ENCODE measurements around the gene DMRT3.

DMRT3 gene, protein sequence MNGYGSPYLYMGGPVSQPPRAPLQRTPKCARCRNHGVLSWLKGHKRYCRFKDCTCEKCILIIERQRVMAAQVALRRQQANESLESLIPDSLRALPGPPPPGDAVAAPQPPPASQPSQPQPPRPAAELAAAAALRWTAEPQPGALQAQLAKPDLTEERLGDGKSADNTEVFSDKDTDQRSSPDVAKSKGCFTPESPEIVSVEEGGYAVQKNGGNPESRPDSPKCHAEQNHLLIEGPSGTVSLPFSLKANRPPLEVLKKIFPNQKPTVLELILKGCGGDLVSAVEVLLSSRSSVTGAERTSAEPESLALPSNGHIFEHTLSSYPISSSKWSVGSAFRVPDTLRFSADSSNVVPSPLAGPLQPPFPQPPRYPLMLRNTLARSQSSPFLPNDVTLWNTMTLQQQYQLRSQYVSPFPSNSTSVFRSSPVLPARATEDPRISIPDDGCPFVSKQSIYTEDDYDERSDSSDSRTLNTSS

GRCh38 chr9:976258-976942, at the start of gene DMRT3:
Gene DMRT3 (plus strand): TSS chr9:976655. CDS start chr9:977002, 347 bp downstream.
- in situ Hi-C loops (cut with HindIII; ENCODE audit: low sequenced_read_pairs): no loop called here

GRCh38 chr9:926976-927375, 49.5 kb upstream of the DMRT3 start:
- in situ Hi-C loops (cut with HindIII; ENCODE audit: low sequenced_read_pairs): no loop called here

DNA sequence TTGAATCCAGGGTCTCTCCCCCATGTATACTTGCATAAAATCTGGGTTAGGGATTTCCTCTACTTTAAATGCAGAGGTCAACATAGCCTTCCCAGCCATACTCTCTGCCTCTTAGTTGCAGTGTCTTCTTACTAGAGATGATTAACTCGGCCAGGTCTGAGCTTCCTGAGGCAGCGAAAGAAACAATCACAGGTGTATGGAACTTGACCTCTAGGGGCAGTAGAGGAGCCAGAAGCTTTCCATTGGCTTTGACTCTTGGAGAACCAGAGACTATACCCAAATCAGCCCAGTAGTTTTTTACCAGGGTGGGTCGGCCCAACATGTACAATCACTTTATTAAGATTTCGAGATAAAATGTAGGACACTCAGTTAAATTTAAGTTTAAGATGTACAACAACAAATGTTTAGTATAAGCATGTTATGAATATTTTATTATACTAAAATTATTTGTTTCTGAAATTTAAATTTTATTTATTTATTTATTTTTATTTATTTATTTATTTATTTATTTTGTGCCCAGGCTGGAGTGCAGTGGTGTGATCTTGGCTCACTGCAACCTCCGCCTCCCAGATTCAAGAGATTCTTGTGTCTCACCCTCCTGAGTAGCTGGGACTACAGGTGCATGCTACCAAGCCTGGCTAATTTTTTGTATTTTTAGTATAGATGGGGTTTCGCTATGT, 48.0 kb upstream of the DMRT3 start:
- in situ Hi-C loops (cut with HindIII; ENCODE audit: low sequenced_read_pairs): no loop called here

GRCh38 chr9:929719-930118, 46.7 kb upstream of the DMRT3 start:
- in situ Hi-C loops (cut with HindIII; ENCODE audit: low sequenced_read_pairs): no loop called here

- in situ Hi-C loops (cut with HindIII; ENCODE audit: low sequenced_read_pairs): no loop called here
Observed at GRCh38 chr9:933356-933755, 43.1 kb upstream of the DMRT3 start.

GRCh38 chr9:935348-935965, 41.0 kb upstream of the DMRT3 start:
- in situ Hi-C loops (cut with HindIII; ENCODE audit: low sequenced_read_pairs): no loop called here

- in situ Hi-C loops (cut with HindIII; ENCODE audit: low sequenced_read_pairs): no loop called here
Observed at GRCh38 chr9:942805-943580, 33.5 kb upstream of the DMRT3 start.

DNA sequence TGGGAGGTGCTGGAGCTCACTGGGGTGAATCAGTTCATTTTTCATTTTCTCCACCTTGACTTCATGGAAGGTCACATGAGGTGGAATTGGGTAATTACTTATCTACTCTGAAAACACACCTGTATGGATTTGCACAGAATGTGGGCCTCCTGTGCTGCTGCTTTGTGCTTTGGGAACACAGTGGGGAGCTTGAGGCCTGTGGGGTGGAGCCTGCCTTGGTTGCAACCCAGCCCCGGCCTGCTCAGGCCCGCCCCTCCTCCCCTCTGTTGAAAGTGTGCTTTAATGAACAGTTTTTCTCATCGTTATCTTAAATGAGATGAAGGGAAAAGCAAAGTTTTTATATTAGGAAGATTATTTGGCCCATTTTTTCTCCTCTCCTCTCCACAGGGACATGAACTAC, 28.5 kb upstream of the DMRT3 start:
- in situ Hi-C loops (cut with HindIII; ENCODE audit: low sequenced_read_pairs): no loop called here

DNA sequence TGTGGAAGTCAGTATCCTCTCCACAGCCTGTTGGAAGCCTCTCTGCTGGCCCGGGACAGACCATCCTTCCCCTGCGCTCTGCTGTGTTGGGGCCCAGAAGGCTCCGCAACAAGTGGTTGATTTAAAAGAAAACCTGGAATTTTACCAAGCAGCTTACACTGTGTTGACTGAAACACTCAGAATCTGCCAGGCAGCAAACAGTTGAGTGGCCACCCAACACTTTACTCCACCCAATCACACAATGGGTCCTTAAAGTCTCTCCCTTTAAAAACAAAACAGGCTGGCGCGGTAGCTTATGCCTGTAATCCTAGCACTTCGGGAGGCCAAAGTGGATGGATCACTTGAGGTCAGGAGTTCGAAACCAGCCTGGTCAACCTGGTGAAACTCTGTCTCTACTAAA, 28.0 kb upstream of the DMRT3 start:
- in situ Hi-C loops (cut with HindIII; ENCODE audit: low sequenced_read_pairs): no loop called here

- in situ Hi-C loops (cut with HindIII; ENCODE audit: low sequenced_read_pairs): loop anchor here (5.0 kb wide), 1 partner anchor 68 kb away; no protein-coding TSS in a partner anchor
Observed at GRCh38 chr9:950139-950538, 26.3 kb upstream of the DMRT3 start.

GRCh38 chr9:952546-952945, 23.9 kb upstream of the DMRT3 start:
- in situ Hi-C loops (cut with HindIII; ENCODE audit: low sequenced_read_pairs): loop anchor here (5.0 kb wide), 1 partner anchor 70 kb away; no protein-coding TSS in a partner anchor

GRCh38 chr9:959105-959504, 17.4 kb upstream of the DMRT3 start:
- in situ Hi-C loops (cut with HindIII; ENCODE audit: low sequenced_read_pairs): no loop called here

- in situ Hi-C loops (cut with HindIII; ENCODE audit: low sequenced_read_pairs): no loop called here
Observed at GRCh38 chr9:959914-960313, 16.5 kb upstream of the DMRT3 start.

DNA sequence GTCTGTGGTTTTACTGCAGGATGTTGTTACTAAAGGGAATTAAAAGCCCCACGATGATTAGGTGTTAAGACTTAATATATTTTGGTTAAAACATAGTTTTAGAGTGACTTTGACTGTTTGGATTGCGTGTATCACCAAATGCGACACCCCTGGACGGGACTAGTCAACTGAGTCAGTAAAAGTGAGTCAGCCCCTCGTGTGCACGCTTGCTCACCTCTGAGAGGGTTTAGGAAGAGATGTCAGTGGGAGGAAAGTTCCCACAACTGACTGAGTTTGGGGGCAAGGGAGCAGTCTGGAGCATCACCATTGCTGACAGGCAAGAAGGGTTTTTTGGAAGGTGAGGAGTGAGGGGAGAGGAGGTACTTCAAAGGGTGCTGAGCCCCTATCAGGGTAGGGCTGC, 14.4 kb upstream of the DMRT3 start:
- in situ Hi-C loops (cut with HindIII; ENCODE audit: low sequenced_read_pairs): no loop called here

DNA sequence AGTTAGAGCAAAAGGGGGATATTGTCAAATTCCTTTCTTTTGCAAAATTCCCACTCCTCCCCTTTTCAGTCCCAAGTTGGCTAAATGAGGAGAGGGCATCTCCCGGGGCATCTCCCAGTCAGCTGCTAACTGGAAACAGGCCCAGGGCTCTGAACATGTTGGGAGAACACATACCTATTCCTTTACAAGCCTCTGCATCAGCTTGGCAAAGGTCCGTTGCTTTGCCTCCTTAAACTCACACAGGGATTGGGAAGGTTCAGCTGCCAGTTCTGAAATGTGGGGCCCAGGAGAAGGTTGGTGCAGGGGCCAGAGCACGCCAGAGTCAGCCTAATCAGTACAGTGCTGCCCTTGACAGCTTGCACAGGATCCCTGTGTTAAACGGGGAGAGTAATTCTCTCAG, 11.0 kb upstream of the DMRT3 start:
- in situ Hi-C loops (cut with HindIII; ENCODE audit: low sequenced_read_pairs): no loop called here

DNA sequence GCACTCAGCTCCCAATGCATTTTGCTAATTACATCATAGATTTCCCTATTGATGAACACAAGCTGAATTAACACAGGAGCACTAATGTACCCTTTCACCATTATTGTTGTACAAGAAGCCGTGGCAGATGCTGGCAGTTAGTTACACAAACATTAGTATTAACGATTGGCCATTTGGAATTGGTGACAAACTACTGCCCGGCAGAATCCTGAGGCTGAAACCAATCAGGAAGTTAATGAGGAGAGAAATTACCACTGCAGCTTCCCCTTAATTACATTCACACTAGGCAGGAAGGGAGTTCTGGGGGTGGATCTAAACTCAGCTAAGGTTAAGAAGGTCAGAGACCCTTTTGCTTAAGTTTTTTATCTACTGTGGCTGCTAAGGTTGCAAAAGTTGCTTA, 9.6 kb upstream of the DMRT3 start:
- in situ Hi-C loops (cut with HindIII; ENCODE audit: low sequenced_read_pairs): no loop called here

GRCh38 chr9:967436-967835, 9.0 kb upstream of the DMRT3 start:
- in situ Hi-C loops (cut with HindIII; ENCODE audit: low sequenced_read_pairs): no loop called here

DNA sequence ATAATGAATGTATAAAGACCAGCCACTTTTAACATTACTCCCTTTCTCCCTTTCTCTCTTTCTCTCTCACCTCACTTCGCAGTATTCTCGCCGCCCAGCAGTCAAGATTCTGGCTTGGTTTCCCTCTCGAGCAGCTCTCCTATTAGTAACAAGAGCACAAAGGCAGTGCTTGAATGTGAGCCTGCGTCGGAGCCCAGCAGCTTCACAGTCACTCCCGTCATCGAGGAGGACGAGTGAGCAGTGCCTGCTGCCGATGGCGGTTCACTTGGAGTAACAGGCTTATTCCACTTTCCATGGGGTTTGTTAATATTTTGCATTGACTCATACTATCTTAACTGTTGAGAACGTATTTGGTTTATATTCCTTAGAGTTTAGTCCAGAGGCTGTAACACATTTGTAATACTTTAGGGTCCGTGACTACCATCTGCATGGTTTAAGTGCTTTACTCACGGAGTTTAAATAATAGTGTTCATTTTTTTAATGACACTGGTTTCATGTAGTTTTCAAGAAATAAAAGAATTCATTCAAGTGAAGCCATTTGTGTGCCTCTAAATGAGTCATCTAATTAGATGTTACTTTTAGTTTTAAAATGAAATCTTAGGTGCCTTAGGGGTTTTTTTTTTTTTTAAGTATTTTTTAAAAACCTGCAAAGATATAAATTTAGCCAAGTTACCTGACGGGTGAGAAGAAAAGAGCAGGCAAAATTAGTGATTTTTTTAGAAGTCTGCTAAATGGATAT, 8.4 kb upstream of the DMRT3 start:
- in situ Hi-C loops (cut with HindIII; ENCODE audit: low sequenced_read_pairs): no loop called here

DNA sequence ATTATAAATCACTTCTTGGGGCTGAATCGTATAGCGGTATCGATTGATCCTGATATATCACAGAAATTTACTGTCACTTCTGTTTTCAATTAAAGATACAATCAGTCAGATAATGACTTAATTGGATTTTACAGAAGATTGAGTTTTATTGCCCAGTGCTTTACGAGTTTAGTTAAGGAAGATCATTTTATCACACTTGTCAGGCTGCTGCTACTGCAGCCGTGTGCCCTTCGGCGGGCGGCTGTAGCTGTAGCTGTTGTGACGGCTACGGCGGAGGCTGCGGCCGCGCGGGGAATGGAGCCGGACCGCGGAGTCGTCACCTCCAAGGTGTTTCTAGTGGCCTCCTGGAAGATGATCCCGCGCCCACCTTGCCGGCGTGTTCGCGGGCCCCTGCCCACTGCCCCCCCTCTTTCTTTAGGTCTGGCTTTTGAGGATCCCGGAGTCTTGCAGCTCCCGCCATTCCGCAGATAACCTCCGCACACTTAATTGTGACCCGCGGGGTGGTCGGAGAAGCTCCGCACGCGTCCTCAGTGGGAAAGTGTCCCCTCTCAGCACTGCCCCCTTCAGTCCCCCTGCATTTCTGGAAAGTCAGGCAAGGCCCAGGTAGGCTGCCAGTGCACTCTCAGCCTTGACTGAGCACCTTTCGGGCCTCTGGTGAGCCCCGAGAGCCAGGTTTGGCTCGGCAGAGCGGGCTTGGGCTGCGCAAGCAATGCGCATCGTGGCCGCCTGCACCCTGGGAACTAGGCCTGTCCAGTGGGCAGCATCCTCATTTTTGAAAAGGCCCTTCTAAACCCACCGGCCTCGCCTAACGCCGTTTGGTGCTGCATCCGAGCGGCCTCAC, 6.9 kb upstream of the DMRT3 start:
- in situ Hi-C loops (cut with HindIII; ENCODE audit: low sequenced_read_pairs): no loop called here
